Natural killer cell (primary cell): ENCODE data around the gene APLF. TPM values are rescaled to one million over a fixed set of nuclear protein-coding genes. Genes with fewer than 3 reads are reported as not detected.

ENCODE experiments used
- ATAC-seq, 3 donors: fragments of 150-1000 bp in 2 of 3; fragments of 200-7000 bp in 1 of 3; cut with Tn5 transposase; 1 replicate in 1 of 3; 2 replicates in 2 of 3; pipeline ENCODE4 v1.10.0; 2021; ENCODE audit warnings: mild to moderate bottlenecking in 2 of 3, moderate library complexity in 2 of 3
- DNase-seq, 2 donors: peaks; one replicate each; pipeline versions ENCODE4 v3.0.0 to v3.0.0-alpha.2; 2013 to 2021; ENCODE audit warnings: mixed read lengths in 1 of 2
- H3K27ac ChIP-seq: one replicate; pipeline ENCODE4 v1.5.1; 2013; ENCODE audit warnings: mild to moderate bottlenecking, low read length
- H3K27me3 ChIP-seq: one replicate; pipeline ENCODE4 v1.6.1; 2013; ENCODE audit warnings: low read length; ENCODE audit not compliant: control insufficient read depth, insufficient read depth
- H3K36me3 ChIP-seq: one replicate; pipeline ENCODE4 v1.6.1; 2013; ENCODE audit warnings: low read length; ENCODE audit not compliant: control insufficient read depth, insufficient read depth
- H3K4me1 ChIP-seq: one replicate; pipeline ENCODE4 v1.6.1; 2013; ENCODE audit warnings: low read length; ENCODE audit not compliant: control insufficient read depth, insufficient read depth
- H3K4me3 ChIP-seq: one replicate; pipeline ENCODE4 v1.5.1; 2013; ENCODE audit warnings: low read length
- H3K9me3 ChIP-seq: one replicate; pipeline ENCODE4 v1.6.1; 2013; ENCODE audit warnings: low read length; ENCODE audit not compliant: control insufficient read depth, insufficient read depth
- H3K27ac Mint-ChIP-seq, 2 donors: one replicate each; pipeline ENCODE4 v1.8.0; 2022; ENCODE audit warnings: mild to moderate bottlenecking in 2 of 2, mixed read lengths in 2 of 2, moderate library complexity in 1 of 2
- H3K27me3 Mint-ChIP-seq, 2 donors: one replicate each; pipeline ENCODE4 v1.8.0; 2022; ENCODE audit warnings: low read depth in 2 of 2, mixed read lengths in 2 of 2
- H3K36me3 Mint-ChIP-seq: one replicate; pipeline ENCODE4 v1.8.0; 2022; ENCODE audit warnings: mixed read lengths
- H3K4me1 Mint-ChIP-seq, 2 donors: one replicate each; pipeline ENCODE4 v1.8.0; 2022; ENCODE audit warnings: mixed read lengths in 2 of 2
- H3K4me3 Mint-ChIP-seq: one replicate; pipeline ENCODE4 v1.8.0; 2022; ENCODE audit warnings: mild to moderate bottlenecking, moderate library complexity, mixed read lengths
- H3K9me3 Mint-ChIP-seq, 2 donors: one replicate each; pipeline ENCODE4 v1.8.0; 2022; ENCODE audit warnings: mixed read lengths in 2 of 2
- CTCF ChIP-seq: fragments of 200-600 bp; IDR thresholded peaks from one replicate; pipeline ENCODE4 v1.8.0; 2022; ENCODE audit warnings: antibody characterized with exemption
- WGBS: methylation state at CpG from one replicate; pipeline ENCODE4 v1.1.7; 2013; ENCODE audit warnings: missing lambda C conversion rate; ENCODE audit not compliant: insufficient coverage; 5-methylcytosine and 5-hydroxymethylcytosine counted together
- intact Hi-C: fragments of 100-400 bp; cut with micrococcal nuclease; formaldehyde crosslinking; loops from one replicate; pipeline ENCODE4 v1.14.2; 2022
- total RNA-seq, 4 donors: library from RNA; stranded (reverse); fragments of 120-200 nt in 1 of 4; gene quantifications; one replicate each; pipeline versions ENCODE4 v1.2.3 to v1.2.4, GENCODE V29; 2013 to 2022

APLF gene
- total RNA-seq, 3 donors from 2014 or later (not counting 1 experiment from before 2014, with no cell fraction given): 2.2 to 4.3 (median 3.8) TPM

GRCh38 chr2:68465081-68465916, 2.1 kb upstream of the APLF start:
- Histone ChIP-seq H3K36me3 (no peaks in the 10 kb centered on the region), H3K27me3 (no peaks in the 10 kb centered on the region), H3K9me3 (no peaks in the 10 kb centered on the region), H3K27ac (peak overlapping the region; percentile 41), H3K4me1 (peaks cover 16% of the 10 kb centered on the region), H3K4me3 (no peak overlapping the region)
- intact Hi-C loops: loop anchor here (5.0 kb wide), 2 partner anchors 52 to 442 kb away; no protein-coding TSS in a partner anchor
- peak overlapping the region; percentile 96 to 97 for H3K27ac Mint-ChIP-seq
- peak in 1 of 2 donors; percentile 78 for DNase-seq
- H3K36me3 Mint-ChIP-seq: no peaks in the 10 kb centered on the region
- no peaks in the 10 kb centered on the region for H3K27me3 Mint-ChIP-seq
- peak in 1 of 3 donors; percentile 12 for ATAC-seq
- 64% methylated on average over 5 of the region's 7 CpGs for WGBS
- H3K4me3 Mint-ChIP-seq: no peak overlapping the region
- TF ChIP-seq CTCF: no peak
- H3K9me3 Mint-ChIP-seq: no peaks in the 10 kb centered on the region
- peaks cover 12 to 25% of the 10 kb centered on the region in 2 donors for H3K4me1 Mint-ChIP-seq

GRCh38 chr2:68466361-68466777, 1.0 kb upstream of the APLF start:
- Mint-ChIP-seq H3K36me3 (no peaks in the 10 kb centered on the region), H3K27ac (peak overlapping the region; percentile 96 to 97), H3K27me3 (peaks cover 4 to 8% of the 10 kb centered on the region in 2 donors), H3K4me3 (peak overlapping the region; percentile 96), H3K9me3 (no peaks in the 10 kb centered on the region), H3K4me1 (peaks cover 12 to 25% of the 10 kb centered on the region in 2 donors)
- no peaks in the 10 kb centered on the region for H3K27me3 ChIP-seq
- peaks cover 16% of the 10 kb centered on the region for H3K4me1 ChIP-seq
- H3K4me3 ChIP-seq: peak overlapping the region; percentile 79
- 3% methylated on average over 10 of the region's 11 CpGs for WGBS
- peak overlapping the region; percentile 74 for H3K27ac ChIP-seq
- DNase-seq: peak; percentile 28 to 85
- no peaks in the 10 kb centered on the region for H3K36me3 ChIP-seq
- ATAC-seq: peak in 1 of 3 donors; percentile 3
- intact Hi-C loops: loop anchor here (2.0 to 5.0 kb wide), 3 partner anchors 51 to 441 kb away; no protein-coding TSS in a partner anchor
- TF ChIP-seq CTCF: no peak
- H3K9me3 ChIP-seq: no peaks in the 10 kb centered on the region

DNA sequence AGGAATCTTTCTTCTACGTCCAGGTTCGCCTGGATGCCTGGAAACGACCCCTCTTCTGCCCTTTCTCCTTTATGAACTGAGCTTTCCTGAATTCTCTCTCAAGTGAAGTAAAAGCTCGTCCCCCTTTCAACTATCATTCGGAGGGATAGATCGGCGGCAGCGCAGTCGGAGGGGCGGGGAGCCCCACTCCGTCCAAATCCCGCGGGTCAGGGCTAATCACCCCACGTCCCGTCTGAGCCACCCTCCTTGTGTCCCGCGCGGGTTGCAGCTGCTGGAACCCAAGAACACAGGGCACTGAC, 658 bp upstream of the APLF start:
- peak overlapping the region; percentile 96 for H3K4me3 Mint-ChIP-seq
- Histone ChIP-seq H3K27me3 (no peaks in the 10 kb centered on the region), H3K4me1 (peaks cover 16% of the 10 kb centered on the region), H3K36me3 (no peaks in the 10 kb centered on the region), H3K9me3 (no peaks in the 10 kb centered on the region), H3K27ac (peak overlapping the region; percentile 74), H3K4me3 (peak overlapping the region; percentile 79)
- WGBS: 0% methylated on average over 18 of the region's 18 CpGs
- H3K4me1 Mint-ChIP-seq: peaks cover 12 to 25% of the 10 kb centered on the region in 2 donors
- H3K27me3 Mint-ChIP-seq: peaks cover 4 to 11% of the 10 kb centered on the region in 2 donors
- intact Hi-C loops: loop anchor here (1.0 to 5.0 kb wide), 6 partner anchors 25 to 441 kb away; partner anchors contain the start of gene PNO1
- no peaks in the 10 kb centered on the region for H3K36me3 Mint-ChIP-seq
- TF ChIP-seq CTCF: no peak
- H3K9me3 Mint-ChIP-seq: no peaks in the 10 kb centered on the region
- no peak for DNase-seq
- H3K27ac Mint-ChIP-seq: peak overlapping the region; percentile 96 to 97
- peak in 1 of 3 donors; percentile 23 for ATAC-seq
